Activated CD8-positive, alpha-beta memory T cell treated with anti-CD3 and anti-CD28 coated beads for 48 hours (primary cell): Measurements from ENCODE around the gene ZNHIT1.

Experiments
- DNase-seq, 3 experiments: peaks; one replicate each; pipeline ENCODE4 v3.0.0-alpha.2; 2020; ENCODE audit warnings: low read depth in 2 of 3, low spot score in 2 of 3

ZNHIT1 gene

DNA sequence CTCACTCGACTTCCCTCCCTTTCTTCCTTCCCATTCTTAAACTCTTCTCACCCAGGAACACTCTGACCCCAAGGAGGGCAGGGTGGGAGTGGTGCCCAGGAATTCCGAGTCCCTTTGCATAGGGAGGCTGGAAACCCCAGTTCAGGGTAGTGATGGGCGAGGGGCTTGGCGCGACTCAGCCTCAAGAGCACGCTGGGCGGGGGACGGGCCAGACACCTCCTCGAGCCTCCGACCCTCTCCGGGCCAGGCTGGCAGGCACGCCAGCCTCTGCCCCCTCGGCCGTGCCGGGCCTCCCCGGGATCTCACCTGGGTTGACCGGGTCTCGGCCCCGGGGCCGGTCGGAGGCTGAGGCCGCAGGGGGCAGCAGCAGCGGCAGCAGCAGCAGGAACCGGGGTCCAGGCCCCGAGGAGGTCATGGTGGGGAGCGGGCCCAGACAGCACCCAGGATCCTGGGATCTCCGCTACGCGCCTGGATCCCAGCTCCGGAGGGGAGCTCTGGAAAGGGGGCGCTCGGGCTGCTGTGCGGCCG is 1.0 kb upstream of the ZNHIT1 start:
- no peak for DNase-seq

DNA sequence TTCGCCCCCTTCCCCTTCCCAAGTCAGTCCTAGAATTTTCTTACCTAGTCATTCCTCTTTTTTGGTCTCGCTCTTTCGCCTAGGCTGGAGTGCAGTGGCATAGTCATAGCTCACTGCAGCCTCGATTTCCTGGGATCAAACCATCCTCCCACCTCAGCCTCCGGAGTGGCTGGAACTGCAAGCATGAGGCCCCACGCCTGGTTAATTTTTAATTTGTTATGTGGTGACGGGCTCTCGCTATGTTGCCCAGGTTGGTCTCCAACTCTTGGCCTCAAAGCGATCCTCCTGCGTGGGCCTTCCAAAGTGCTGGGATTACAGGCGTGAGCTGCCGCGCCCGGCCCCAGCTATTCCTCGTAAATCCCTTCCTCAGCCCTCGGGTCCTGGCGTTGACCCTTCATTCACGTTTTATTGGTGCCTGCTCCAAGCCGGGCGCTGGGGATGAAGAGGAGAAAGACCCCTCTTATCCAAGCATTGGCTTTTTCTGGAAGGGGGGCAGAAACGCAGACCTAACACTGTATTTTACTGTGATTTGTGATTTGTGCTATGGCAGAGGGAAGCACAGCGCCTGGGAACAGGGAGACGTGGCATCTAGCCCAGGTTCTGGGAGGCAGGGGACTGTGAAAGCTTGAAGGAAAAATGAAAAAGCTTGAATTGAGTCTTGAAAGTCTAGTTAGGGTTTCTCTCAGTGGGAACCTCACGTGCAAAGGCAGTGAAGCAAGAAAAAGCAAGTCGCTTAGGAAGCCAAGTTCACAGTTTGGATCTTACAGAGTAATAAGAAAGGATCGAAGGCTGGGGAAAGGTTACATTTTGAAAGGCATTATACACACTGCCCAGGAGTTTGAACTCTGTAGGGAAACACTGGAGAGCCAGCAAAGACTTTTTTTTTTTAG is 516 bp downstream of the ZNHIT1 start:
- no peak for DNase-seq

DNA sequence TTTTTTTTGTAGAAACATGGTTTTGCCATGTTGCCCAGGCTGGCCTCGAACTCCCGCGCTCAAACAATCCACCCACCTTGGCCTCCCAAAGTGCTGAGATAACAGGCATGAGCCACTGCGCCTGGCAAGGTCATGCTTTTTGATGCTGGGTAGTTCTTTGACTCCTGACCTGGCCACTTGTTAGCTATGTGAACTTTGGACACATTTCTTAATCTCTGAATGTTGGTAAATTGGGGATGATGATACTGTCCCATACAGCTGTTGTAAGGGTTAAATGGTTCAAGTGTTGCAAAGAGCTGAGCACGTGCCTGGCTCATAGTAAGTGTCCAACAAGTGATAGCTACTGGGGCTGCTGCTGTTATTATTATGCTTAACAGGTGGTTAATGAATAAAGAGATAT is 2.3 kb downstream of the ZNHIT1 start:
- DNase-seq = no peak

- DNase-seq = no peak
These were observed 4.4 kb downstream of the ZNHIT1 start for GRCh38 chr7:101222275-101222830.

DNA sequence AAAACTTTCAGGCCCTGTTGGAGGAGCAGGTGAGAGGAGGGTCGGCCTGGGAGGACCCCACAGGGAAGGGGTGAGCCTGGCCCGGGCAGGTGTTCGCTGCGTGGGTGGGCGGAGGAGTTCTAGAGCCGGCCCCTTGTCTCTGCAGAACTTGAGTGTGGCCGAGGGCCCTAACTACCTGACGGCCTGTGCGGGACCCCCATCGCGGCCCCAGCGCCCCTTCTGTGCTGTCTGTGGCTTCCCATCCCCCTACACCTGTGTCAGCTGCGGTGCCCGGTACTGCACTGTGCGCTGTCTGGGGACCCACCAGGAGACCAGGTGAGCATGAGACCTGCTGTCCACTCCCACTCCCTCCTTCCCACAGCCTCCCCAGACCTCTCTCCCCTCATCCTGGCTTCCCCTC is 5.6 kb downstream of the ZNHIT1 start:
- no peak for DNase-seq

DNA sequence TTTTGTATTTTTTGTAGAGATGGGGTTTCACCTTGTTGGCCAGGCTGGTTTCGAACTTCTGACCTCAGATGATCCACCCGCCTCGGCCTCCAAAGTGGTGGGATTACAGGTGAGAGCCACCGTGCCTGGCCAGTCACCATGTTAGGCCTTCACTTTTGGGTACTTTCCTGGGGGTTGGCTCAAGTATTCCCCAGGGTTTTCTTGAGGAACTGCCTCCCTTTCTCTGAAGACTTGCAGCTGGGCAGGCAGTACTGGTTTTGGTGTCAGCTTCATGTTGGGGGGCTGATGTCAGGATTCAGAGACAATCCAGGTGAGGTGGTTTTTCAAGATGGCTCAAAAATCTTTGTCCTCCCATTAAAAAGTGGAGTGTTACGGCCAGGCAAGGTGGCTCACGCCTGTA is 7.7 kb downstream of the ZNHIT1 start:
- no peak for DNase-seq

DNA sequence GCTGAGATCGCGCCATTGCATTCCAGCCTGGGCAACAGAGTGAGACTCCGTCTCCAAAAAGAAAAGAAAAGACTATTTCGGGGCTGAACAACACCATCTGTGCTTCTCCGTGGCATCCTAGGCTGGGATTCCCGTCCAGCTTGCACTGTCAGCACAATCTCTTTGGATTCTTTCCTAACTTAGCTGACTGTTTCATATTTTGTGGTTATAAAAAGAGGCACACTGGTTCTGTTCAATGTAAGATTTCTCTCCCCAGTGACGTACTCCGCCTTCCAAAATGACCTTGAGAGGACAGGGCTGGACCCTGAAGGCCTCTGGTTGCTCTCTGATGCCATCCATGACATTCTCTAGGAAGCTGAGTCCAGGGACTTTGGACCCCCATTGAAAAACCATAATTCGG is 8.8 kb downstream of the ZNHIT1 start:
- DNase-seq = no peak

DNA sequence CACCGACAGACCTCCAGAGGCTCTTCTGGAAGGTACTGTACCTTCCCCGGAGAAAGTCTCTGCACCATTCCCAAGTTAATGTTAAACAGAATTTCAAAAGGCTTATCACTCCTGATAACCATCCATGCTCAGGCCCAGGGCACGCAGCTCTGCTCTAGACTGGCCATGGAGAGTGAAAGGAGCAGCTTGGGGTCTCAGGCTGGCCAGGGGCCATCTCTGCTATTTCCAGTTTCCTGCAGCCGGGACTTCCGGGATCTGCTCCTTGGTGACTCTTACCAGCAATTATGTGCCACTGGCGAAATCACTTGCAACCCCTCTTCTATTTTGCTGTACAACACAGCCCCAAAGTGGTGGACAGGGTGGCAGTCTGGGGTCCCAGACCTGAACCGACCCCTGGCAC is 13.7 kb downstream of the ZNHIT1 start:
- no peak for DNase-seq

- no peak for DNase-seq
These were observed 14.3 kb downstream of the ZNHIT1 start for GRCh38 chr7:101232141-101232850.

- no peak for DNase-seq
These were observed 16.1 kb downstream of the ZNHIT1 start for GRCh38 chr7:101233907-101234547.

DNA sequence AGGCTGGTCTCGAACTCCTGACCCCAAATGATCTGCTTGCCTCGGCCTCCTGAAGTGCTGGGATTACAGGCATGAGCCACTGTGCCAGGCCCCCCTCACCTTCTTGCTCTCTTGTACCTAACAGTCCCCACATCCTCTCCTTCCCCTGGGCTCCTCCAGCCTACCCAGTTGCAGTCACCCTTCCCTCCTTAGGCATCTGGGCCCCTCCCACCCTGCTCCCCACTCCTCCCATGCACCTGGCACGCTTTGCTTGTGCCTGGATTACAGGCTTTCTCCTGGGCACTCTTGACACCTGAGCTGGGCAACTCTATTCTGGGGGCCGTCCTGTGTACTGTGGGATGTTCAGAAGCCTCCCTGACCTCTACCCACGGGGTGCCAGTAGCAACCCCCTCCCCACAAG is 16.7 kb downstream of the ZNHIT1 start:
- no peak for DNase-seq

DNA sequence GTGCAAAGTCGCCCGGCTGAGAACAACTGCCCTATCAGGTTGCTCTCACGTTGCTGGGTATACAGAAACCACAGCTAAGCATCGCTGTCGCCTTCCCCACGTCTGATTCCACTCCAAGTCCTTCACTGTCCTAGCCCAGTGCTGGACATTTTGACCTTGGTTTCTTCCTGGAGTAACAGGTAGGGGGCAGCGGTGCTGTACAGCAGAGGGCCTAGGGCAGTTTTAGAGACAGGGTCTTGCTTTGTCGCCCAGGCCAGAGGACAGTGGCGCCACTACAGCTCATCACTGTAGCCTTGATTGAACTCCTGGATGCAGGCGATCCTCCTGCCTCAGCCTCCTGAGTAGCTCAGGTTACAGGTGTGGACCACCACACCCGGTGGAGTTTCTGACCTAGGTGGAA is 17.1 kb downstream of the ZNHIT1 start:
- DNase-seq = no peak

DNA sequence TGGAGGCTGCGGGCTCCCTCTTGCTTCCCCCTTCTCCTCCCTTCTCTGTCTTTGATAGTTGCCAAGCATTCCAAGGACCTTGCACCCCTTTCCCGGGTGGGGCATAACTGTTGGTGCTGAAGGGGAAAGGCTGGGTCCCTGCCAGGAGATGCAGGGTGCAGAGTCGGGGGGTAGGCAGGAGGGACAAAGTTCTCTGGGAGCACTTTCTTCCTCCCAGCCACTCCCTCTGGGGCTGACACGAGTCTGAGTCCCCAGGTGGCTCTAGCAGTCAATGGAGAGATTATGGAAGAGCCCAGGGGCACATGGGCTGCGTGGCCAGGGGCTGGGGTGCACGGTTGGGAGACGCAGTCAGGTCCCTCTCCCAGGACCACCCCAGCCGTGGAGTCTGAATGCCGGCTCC is 17.6 kb downstream of the ZNHIT1 start:
- no peak for DNase-seq

DNA sequence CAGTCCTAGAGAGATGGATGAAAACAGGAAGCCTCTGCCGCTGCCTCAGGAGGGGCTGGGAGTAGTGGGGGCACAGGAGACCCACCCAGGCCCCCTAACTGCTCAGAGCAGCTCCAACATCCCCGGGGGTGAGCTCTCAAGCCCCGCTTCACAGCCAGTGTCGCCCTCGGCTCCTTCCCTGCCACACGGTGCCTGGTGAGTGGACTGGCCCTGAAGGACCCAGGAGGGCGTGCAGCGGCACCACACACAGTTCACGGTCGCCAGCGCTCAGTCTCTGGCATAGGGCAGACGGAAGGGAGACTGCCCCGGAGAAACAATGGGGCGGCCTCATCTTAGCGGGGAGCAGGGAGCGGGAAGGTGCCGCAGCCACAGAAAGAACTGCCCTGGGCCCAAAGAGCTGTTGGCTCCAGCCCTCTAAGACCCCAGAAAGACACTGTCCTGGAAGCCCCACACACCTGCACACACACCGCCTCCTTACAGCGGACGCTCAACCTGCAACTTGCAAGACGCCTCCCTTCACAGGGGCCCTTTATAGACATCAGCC is 18.4 kb downstream of the ZNHIT1 start:
- no peak for DNase-seq

DNA sequence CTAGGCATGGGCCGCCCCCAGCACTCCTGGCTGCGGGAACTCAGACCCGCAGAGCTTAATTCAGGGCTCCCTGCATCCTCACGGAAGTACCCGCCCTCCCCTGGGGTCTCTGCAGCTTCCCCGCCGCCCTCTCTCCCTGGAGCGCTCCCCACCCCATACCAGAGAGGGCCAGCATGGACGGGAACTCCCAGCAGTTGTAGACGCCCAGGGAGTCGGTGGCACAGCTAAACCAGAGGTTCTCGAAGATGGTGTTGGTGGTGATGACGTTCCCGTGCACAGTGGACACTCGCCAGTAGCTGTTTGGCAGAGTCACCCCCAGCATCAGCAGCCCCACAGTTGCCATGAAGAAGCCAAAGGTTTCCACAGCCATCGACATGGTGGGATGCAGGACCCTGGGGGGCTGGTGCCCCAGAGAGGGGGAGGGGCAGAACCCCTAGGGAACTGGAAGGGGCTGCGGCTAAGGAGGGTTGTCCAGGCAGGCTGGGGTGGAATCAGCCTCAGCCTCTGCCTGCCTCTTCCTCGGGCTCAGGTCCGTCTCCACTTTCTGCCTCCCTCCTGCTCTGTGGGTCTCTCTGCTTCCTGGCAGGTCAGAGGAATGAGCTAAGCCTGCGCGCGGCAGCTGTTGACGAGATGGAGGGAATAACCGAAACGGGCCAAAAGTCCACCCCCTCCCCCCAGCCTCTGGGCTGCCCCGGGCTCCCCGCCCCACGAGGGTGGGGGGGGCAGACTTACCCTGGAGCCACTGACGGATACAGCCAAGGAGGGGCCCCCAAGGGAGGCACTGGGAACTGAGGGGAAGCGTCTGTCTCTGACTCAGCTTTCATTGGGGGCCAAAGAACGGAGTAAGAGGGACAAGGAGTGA is 19.5 kb downstream of the ZNHIT1 start, which contains the start of gene CLDN15:
Gene CLDN15 (minus strand): TSS at position 597 of the 862 bp plus-strand sequence. CDS start 221 bp downstream, at position 376.
- DNase-seq = no peak

DNA sequence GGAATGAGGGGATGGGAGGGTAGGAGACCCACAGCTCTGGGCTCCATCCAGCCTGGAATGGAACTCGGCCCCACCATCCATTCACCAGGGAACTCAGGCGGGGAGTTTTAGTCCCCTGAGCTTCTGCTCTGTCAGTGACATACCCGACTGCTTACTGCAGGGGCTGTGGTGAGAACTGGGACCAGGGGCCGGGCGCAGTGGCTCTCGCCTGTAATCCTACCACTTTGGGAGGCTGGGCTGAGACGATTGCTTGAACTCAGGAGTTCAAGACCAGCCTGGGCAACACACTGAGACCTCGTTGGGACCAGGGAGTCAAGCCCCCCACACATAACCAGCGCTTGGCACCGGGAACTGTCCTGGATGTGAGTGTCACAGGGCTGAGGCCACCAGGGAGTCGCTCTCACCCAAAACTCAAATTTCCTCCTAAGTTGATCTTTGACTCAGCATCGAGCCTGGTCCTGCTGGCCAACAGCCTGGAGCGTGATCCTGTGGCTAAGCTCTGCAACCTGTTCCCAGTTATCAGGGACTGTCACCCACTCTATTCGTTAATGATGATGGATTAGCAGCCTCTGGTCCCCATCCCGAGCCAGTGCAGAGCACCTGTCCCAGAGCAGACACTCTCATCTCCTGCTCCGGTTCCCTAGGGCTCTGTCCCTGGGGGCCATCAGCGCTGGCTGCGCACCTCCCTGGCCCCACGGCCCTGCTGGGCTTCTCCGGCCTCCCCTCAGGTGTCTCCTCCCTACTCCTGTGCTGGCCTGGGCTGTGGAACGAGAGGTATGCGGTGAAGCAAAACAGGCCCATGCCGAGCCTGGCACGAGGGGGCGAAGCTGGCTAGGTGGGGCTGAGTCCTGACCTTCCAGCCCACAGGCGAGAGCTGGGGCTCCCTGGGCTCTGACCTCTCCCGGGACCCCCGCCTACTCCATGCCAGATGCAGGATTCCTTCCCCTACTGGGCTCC is 20.5 kb downstream of the ZNHIT1 start:
- DNase-seq = no peak

DNA sequence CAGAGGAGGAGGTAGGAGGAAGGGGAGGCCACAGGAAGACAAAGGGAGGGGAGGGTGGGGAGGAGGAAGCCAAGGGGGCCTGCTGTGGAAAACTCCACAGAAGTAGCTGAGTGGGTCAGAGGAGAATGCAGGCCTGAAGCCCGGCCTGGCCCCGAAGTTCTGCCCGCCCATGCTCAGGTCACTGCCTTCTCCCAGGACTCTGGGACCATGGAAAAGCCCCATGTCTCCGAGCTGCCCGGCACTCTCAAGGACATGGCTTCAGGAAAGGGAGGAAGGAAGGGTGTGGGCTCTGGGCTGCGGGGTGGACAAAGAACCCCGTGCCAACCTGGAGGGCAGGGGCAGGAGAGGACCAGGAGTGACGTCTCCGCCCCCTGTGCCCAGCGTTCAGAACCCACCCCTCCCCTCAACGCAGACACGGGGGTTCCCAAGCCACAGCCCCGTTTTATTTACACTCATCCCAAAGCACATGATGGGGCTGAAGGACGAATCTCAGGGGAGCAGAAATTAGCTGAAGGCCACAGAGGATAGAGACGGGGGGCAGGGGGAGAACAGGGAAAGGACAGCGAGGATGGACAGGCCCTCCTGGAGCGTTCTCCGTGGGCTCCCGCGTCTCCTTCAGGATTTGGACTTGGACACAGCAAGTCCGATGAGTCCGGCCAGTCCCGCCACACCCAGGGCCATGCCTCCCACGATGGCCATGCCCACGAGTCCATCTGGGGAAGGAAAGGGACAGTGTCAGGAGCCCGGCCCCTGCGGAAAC is 21.4 kb downstream of the ZNHIT1 start:
- DNase-seq = no peak

DNA sequence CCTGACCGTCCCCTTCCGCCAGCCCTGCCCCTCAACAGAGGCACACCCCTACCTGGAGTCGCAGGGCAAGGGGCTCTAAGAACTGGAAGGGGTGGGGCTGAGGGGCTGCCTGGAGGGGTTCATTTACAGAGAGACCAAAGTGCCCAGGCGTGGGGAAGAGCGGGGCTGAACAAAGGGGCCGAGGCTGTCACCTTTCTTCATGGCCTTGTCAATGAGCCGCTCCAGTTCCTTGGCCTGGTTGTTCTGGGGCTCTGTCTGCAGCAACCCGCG is 21.9 kb downstream of the ZNHIT1 start:
- DNase-seq = no peak
